Activated CD8-positive, alpha-beta memory T cell treated with anti-CD3 and anti-CD28 coated beads for 1 hour (primary cell): ENCODE results near the gene TJP1.
"Not testable (repeated sequence)": the region's sequence is repeated elsewhere in the genome, so short reads cannot be mapped to it uniquely, and the experiment has no call there.

ENCODE experiments used
- DNase-seq, 2 donors: peaks; one replicate each; pipeline ENCODE4 v3.0.0-alpha.2; 2020; ENCODE audit warnings: low read depth in 1 of 2; ENCODE audit errors: extremely low read depth in 1 of 2

Gene TJP1

GRCh38 chr15:29685156-29686078 lies 136.9 kb downstream of the TJP1 start:
- DNase-seq, result no peak

- DNase-seq, result no peak
Observed at GRCh38 chr15:29682781-29683180, 139.5 kb downstream of the TJP1 start.

GRCh38 chr15:29682361-29682760 lies 139.9 kb downstream of the TJP1 start:
- no peak for DNase-seq

- no peak for DNase-seq
Observed at GRCh38 chr15:29681946-29682345, 140.3 kb downstream of the TJP1 start.

GRCh38 chr15:29681166-29681845 lies 141.0 kb downstream of the TJP1 start:
- DNase-seq, result no peak

GRCh38 chr15:29680465-29681165 lies 141.7 kb downstream of the TJP1 start:
- no peak for DNase-seq

GRCh38 chr15:29678504-29679034 lies 143.7 kb downstream of the TJP1 start:
- DNase-seq, result no peak

- no peak for DNase-seq
Observed at GRCh38 chr15:29677871-29678461, 144.3 kb downstream of the TJP1 start.

GRCh38 chr15:29677455-29677854 lies 144.8 kb downstream of the TJP1 start:
- no peak for DNase-seq

- no peak for DNase-seq
Observed at GRCh38 chr15:29676961-29677402, 145.3 kb downstream of the TJP1 start.

- not testable (repeated sequence) for DNase-seq
Observed at GRCh38 chr15:29676374-29676960, 145.8 kb downstream of the TJP1 start.

- DNase-seq, result no peak
Observed at GRCh38 chr15:29675791-29676301, 146.4 kb downstream of the TJP1 start.

- DNase-seq, result no peak
Observed at GRCh38 chr15:29674661-29675533, 147.4 kb downstream of the TJP1 start.

GRCh38 chr15:29672923-29673809 lies 149.1 kb downstream of the TJP1 start:
- no peak for DNase-seq

GRCh38 chr15:29672446-29672845 lies 149.8 kb downstream of the TJP1 start:
- DNase-seq, result no peak

- not testable (repeated sequence) for DNase-seq
Observed at GRCh38 chr15:29672046-29672445, 150.2 kb downstream of the TJP1 start.

- no peak for DNase-seq
Observed at GRCh38 chr15:29670998-29671981, 151.0 kb downstream of the TJP1 start.
